OCI-LY1 (cell line): ENCODE measurements around the gene CLK2.
"Not testable (repeated sequence)": the region's sequence is repeated elsewhere in the genome, so short reads cannot be mapped to it uniquely, and the experiment has no call there.

Source experiments
- EZH2 ChIP-seq: fragments of 200-600 bp; sonication (generic), shearing (Covaris generic); IDR thresholded peaks from 2 replicates; pipeline ENCODE4 v1.8.0; 2017; ENCODE audit warnings: borderline replicate concordance, mixed run types, mild to moderate bottlenecking, antibody characterized with exemption, low read length, moderate library complexity, mixed read lengths
- TF ChIP-seq, protein P1 (sequence below): fragments of 200-600 bp; sonication (generic), shearing (Covaris generic); IDR thresholded peaks from 2 replicates; pipeline ENCODE4 v1.5.1; 2017; ENCODE audit warnings: mild to moderate bottlenecking, antibody characterized with exemption, low read length, moderate library complexity, mixed read lengths

- TF ChIP-seq, protein P1, sequence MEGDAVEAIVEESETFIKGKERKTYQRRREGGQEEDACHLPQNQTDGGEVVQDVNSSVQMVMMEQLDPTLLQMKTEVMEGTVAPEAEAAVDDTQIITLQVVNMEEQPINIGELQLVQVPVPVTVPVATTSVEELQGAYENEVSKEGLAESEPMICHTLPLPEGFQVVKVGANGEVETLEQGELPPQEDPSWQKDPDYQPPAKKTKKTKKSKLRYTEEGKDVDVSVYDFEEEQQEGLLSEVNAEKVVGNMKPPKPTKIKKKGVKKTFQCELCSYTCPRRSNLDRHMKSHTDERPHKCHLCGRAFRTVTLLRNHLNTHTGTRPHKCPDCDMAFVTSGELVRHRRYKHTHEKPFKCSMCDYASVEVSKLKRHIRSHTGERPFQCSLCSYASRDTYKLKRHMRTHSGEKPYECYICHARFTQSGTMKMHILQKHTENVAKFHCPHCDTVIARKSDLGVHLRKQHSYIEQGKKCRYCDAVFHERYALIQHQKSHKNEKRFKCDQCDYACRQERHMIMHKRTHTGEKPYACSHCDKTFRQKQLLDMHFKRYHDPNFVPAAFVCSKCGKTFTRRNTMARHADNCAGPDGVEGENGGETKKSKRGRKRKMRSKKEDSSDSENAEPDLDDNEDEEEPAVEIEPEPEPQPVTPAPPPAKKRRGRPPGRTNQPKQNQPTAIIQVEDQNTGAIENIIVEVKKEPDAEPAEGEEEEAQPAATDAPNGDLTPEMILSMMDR = not testable (repeated sequence)
- TF ChIP-seq EZH2 = not testable (repeated sequence)
Observed at GRCh38 chr1:155246796-155247195, 26.5 kb downstream of the CLK2 start.
